K562 treated with DMSO at 1 percent for 24 hours (cell line): ENCODE measurements around the gene METTL27. TPM values are rescaled to one million over a fixed set of nuclear protein-coding genes. Genes with fewer than 3 reads are reported as not detected.

ENCODE experiments used
- total RNA-seq: library from RNA; unstranded; fragments of 300-600 nt; gene quantifications from 2 replicates; pipeline ENCODE4 v1.2.3, GENCODE V29; 2022; ENCODE audit warnings: low read depth; ENCODE audit not compliant: insufficient read depth

The METTL27 gene
- 0.78 and 1.8 TPM in 2 replicates for total RNA-seq

DNA sequence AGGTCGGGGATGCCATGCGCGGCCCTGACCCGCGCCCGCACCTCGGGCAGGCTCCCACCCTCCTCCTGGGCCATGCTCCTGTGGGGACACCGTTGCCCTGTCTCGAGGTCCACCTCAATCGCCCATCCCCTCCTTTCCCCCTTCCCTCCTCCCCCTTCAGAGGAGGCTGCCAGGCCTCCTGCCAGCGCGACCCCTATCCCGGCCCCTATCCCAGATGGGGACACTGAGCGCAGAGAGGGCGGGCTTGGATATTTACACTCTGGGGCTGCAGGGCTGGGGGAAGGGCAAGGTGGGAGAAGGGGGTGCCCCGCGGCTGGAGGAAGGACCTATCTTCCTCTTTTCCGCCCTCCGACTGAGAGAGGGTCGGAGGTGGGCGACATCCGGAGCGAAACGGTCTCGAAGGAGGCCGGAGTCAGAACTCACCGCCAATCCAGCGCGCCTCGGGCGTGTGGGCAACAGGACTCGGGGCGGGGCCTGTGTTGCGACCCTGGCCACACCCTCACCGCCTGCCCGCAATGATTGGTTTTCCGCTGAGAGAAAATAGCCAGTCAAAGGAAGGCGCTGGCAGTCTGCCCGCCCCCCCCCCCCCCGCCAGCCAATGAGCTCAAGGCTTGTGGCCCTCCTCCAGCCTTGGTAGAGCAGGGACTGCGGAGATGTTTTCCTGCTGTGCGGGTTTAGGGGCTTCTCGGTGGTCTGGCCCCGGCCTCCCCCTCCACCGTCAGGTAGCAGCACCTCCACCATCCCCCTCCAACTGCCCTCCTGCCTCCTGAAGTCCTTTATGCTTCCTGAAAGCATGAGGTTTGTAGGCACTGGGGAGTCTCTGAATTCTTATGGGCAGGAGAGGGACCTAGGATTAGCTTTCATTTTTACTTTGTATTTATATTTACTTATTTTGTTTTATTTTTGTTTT lies at the start of gene METTL27:
METTL27 (minus strand) TSS at position 450 of the 910 bp plus-strand sequence; CDS start at position 74, 376 bp downstream.

DNA sequence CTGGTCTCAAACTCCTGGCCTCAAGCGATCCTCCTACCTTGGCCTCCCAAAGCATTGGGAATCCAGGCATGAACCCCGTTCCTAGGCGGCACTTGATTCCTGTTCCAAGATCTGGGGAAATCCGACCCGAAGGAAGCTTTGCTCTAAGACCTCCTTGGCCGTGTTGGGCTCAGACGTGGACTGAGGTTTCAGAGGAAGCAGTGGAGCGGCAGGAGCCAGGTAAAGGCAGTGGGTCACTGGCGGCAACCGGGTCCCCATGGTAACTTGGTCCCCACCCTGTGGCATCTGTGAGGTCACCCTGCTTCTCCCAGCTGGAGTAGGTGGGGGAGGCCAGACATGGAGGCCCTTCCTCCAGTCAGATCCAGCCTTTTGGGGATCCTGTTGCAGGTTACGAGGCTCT lies 18.5 kb upstream of the METTL27 start, which contains the start of gene TMEM270:
TMEM270 (plus strand) TSS at position 301 of the 400 bp plus-strand sequence; CDS start at position 337, 36 bp downstream.

GRCh38 chr7:73830681-73831583 lies 11.4 kb downstream of the METTL27 start, which contains the start of gene CLDN4:
Gene CLDN4 (plus strand): TSS chr7:73830996. CDS start chr7:73831202, 206 bp downstream.

Other genes with a start within 250 kb of the METTL27 start
- gene MLXIPL, start 218.0 kb downstream of the METTL27 start, total RNA-seq = 26.1 and 30.0 TPM in 2 replicates
- gene VPS37D, start 174.7 kb downstream of the METTL27 start, total RNA-seq = 2.7 and 4.3 TPM in 2 replicates
- gene DNAJC30, start 159.1 kb downstream of the METTL27 start, total RNA-seq = 7.5 and 8.2 TPM in 2 replicates
- gene BUD23, start 158.9 kb downstream of the METTL27 start, total RNA-seq = 116 and 120 TPM in 2 replicates
- gene STX1A, start 122.8 kb downstream of the METTL27 start, total RNA-seq = 11.9 and 16.2 TPM in 2 replicates
- gene ABHD11, start 103.7 kb downstream of the METTL27 start, total RNA-seq = 23.5 and 24.1 TPM in 2 replicates
- gene CLDN3, start 72.2 kb downstream of the METTL27 start, total RNA-seq = not detected in 2 replicates
- 0.13 and 0.28 TPM in 2 replicates for gene CLDN4, start 11.5 kb downstream of the METTL27 start, total RNA-seq
- not detected in 2 replicates for gene TMEM270, start 18.6 kb upstream of the METTL27 start, total RNA-seq
- not detected in 2 replicates for gene ELN, start 185.7 kb upstream of the METTL27 start, total RNA-seq
- 19.8 and 23.3 TPM in 2 replicates for gene LIMK1, start 241.3 kb upstream of the METTL27 start, total RNA-seq